ENCODE results near the gene PDLIM7. TPM values are rescaled to one million over a fixed set of nuclear protein-coding genes. Genes with fewer than 3 reads are reported as not detected.

Gene PDLIM7
- total and polyA plus RNA-seq, 2 donors (not counting 3 experiments of a cell fraction or from before 2014, with no cell fraction given) = 314 to 318 TPM

GRCh38 chr5:177516601-177517568, 19.5 kb upstream of the PDLIM7 start, which contains the start of gene DDX41:
TSS of gene DDX41 (minus strand) at chr5:177516961. CDS start at chr5:177516945, 16 bp downstream.
- peak within 1 kb of the TSS; percentile 59 for H3K4me2 ChIP-seq (ENCODE audit: insufficient read depth, low read length)
- FAIRE-seq (peak; percentile 100), DNase-seq (ENCODE audit: low read depth, low spot score) (peak; percentile 100)
- TSS peak; percentile 19 for BruUV-seq (replicated peaks)
- peaks cover 4 to 47% of the 10 kb centered on the region in 2 experiments for H3K36me3 ChIP-seq (ENCODE audit: control insufficient read depth in 2 of 2, extremely low read depth in 1 of 2, insufficient read depth in 2 of 2, low read length in 2 of 2)
- H3K9ac ChIP-seq (replicated peaks; ENCODE audit: extremely low read depth, insufficient read depth, low read length) = peak within 1 kb of the TSS; percentile 61
- no peaks in the 10 kb centered on the region for H4K20me1 ChIP-seq (replicated peaks; ENCODE audit: control insufficient read depth, extremely low read depth, insufficient read depth, low read length)
- H3K9me1 ChIP-seq (replicated peaks; ENCODE audit: control insufficient read depth, extremely low read depth, insufficient read depth, low read length) = no peaks in the 10 kb centered on the region
- peak within 1 kb of the TSS; percentile 26 to 98 (median 51) for H3K4me3 ChIP-seq (replicated peaks in 1 of 3; ENCODE audit: insufficient read depth in 1 of 3, low read depth in 1 of 3, low read length in 3 of 3)
- peaks cover 14% of the 10 kb centered on the region for H3K79me2 ChIP-seq (ENCODE audit: control insufficient read depth, insufficient read depth, low read length)
- TF ChIP-seq FOS (IDR thresholded peaks at IDR 0.05; ENCODE audit: borderline replicate concordance, insufficient read depth, low read length) (no peak), JUN (IDR thresholded peaks at IDR 0.05; ENCODE audit: borderline replicate concordance, insufficient read depth, insufficient read length, low read depth) (no peak), GATA2 (IDR thresholded peaks at IDR 0.05; ENCODE audit: insufficient read depth, insufficient read length, low read depth, low read length) (peak; percentile 94), POLR2A (IDR thresholded peaks at IDR 0.05; ENCODE audit: low read depth, low read length) (no peak), MYC (IDR thresholded peaks at IDR 0.05; ENCODE audit: low read depth, low read length) (peak; percentile 17), EZH2 (IDR thresholded peaks at IDR 0.05; ENCODE audit: borderline replicate concordance, low read depth, low read length, severe bottlenecking) (no peak), POLR2AphosphoS5 (IDR thresholded peaks at IDR 0.05; ENCODE audit: insufficient read depth, low read depth, low read length) (peak; percentile 13)
- TF ChIP-seq, protein P1, sequence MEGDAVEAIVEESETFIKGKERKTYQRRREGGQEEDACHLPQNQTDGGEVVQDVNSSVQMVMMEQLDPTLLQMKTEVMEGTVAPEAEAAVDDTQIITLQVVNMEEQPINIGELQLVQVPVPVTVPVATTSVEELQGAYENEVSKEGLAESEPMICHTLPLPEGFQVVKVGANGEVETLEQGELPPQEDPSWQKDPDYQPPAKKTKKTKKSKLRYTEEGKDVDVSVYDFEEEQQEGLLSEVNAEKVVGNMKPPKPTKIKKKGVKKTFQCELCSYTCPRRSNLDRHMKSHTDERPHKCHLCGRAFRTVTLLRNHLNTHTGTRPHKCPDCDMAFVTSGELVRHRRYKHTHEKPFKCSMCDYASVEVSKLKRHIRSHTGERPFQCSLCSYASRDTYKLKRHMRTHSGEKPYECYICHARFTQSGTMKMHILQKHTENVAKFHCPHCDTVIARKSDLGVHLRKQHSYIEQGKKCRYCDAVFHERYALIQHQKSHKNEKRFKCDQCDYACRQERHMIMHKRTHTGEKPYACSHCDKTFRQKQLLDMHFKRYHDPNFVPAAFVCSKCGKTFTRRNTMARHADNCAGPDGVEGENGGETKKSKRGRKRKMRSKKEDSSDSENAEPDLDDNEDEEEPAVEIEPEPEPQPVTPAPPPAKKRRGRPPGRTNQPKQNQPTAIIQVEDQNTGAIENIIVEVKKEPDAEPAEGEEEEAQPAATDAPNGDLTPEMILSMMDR (IDR thresholded peaks at IDR 0.05; ENCODE audit: extremely low read depth in 1 of 2, insufficient read depth in 1 of 2, low read depth in 1 of 2, low read length in 2 of 2) = peak in 1 of 2 donors; percentile 5
- TF ChIP-seq, protein P2, sequence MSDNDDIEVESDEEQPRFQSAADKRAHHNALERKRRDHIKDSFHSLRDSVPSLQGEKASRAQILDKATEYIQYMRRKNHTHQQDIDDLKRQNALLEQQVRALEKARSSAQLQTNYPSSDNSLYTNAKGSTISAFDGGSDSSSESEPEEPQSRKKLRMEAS (IDR thresholded peaks at IDR 0.05; ENCODE audit: insufficient read depth, insufficient read length) = peak; percentile 69
- peaks cover 8% of the 10 kb centered on the region for H3K4me1 ChIP-seq (ENCODE audit: control insufficient read depth, extremely low read depth, insufficient read depth, low read length)
- POLR2A ChIA-PET = interaction anchor here (1.2 to 2.1 kb wide), 2 partner anchors 19 to 31 kb away, joined by 3 to 5 read pairs; partner anchors contain the start of gene PDLIM7
- CTCF ChIA-PET = interaction anchor here (0.8 to 2.1 kb wide), 7 partner anchors 10 to 113 kb away, joined by 3 to 8 read pairs (median 4); no protein-coding TSS in a partner anchor
- intact Hi-C loops (cut with micrococcal nuclease) = loop anchor here (1.0 kb wide), 3 partner anchors 16 to 37 kb away; partner anchors contain the start of genes FAM193B and PDLIM7
- H3K9me3 ChIP-seq (replicated peaks; ENCODE audit: control insufficient read depth, insufficient read depth, low read length) = no peaks in the 10 kb centered on the region
- peak within 1 kb of the TSS; percentile 34 for H2AFZ ChIP-seq (ENCODE audit: low read depth, low read length)
- H3K27ac ChIP-seq (ENCODE audit: insufficient read depth, low read depth, low read length) = peak within 1 kb of the TSS; percentile 18
- no peaks in the 10 kb centered on the region for H3K27me3 ChIP-seq (ENCODE audit: control insufficient read depth in 2 of 2, insufficient read depth in 2 of 2, low read length in 2 of 2)
- dilution Hi-C loops (cut with MboI; ENCODE audit: extremely low pct_ligation_motif_present, low sequenced_read_pairs) = no loop called here
